HCT116 (cell line): ENCODE measurements around the gene FCHSD2. TPM values are rescaled to one million over a fixed set of nuclear protein-coding genes. Genes with fewer than 3 reads are reported as not detected.

ENCODE experiments used
- ATAC-seq: fragments of 200-7000 bp; cut with Tn5 transposase; 2 replicates; pipeline ENCODE4 v1.9.1; 2020; ENCODE audit warnings: mild to moderate bottlenecking, moderate library complexity
- BruUV-seq: library from RNA; stranded (reverse); fragments of 400-500 nt; replicated peaks from 2 replicates; lab custom pipeline; 2021; lab: Mats Ljungman, UMichigan
- CTCF ChIA-PET: fragments of 300-600 bp; sonication (Branson Sonifier 250); formaldehyde crosslinking; loops from one replicate; lab custom pipeline; 2021; ENCODE audit warnings: antibody characterized with exemption; lab: Charles Lee
- POLR2A ChIA-PET: fragments of 300-600, 350-600 bp; sonication (Branson Sonifier 250); formaldehyde crosslinking; loops from one replicate; lab custom pipeline; 2021; ENCODE audit warnings: antibody characterized with exemption; lab: Charles Lee
- RAD21 ChIA-PET, 2 experiments: fragments of 300-600 bp; sonication (Branson Sonifier 250); formaldehyde crosslinking; loops; one replicate each; lab custom pipeline; 2023; ENCODE audit warnings: low total read pairs in 2 of 2; ENCODE audit not compliant: uncharacterized antibody in 2 of 2, unreplicated experiment in 2 of 2, low non-redundant PET in 1 of 2; lab: Charles Lee
- DNase-seq: peaks from one replicate; pipeline ENCODE4 v3.0.0-alpha.2; 2010; ENCODE audit warnings: low read depth, low spot score
- H2AFZ ChIP-seq: fragments of 200-600 bp; shearing (Covaris generic), sonication (generic); 2 replicates; pipeline ENCODE4 v1.6.1; 2017; ENCODE audit warnings: low read depth, mixed run types, mixed read lengths, antibody characterized with exemption, low read length; ENCODE audit not compliant: poor library complexity, severe bottlenecking
- H3K27ac ChIP-seq: 2 replicates; pipeline ENCODE4 v1.5.1; 2012; ENCODE audit warnings: low read depth, low read length
- H3K27me3 ChIP-seq: fragments of 200-600 bp; sonication (generic); 2 replicates; pipeline ENCODE4 v1.6.1; 2016; ENCODE audit warnings: mixed run types, low read length, mixed read lengths; ENCODE audit not compliant: insufficient read depth
- H3K36me3 ChIP-seq, 2 experiments: fragments of 200-500 bp in 1 of 2; fragments of 200-600 bp in 1 of 2; sonication (Bioruptor generic) in 1 of 2; sonication (generic) in 1 of 2; 2 replicates each; pipeline versions ENCODE4 v1.5.1 to v1.6.1; 2014 to 2016; ENCODE audit warnings: low read length in 2 of 2, inconsistent platforms in 1 of 2, mixed read lengths in 1 of 2, mixed run types in 1 of 2; ENCODE audit not compliant: insufficient read depth in 2 of 2, control insufficient read depth in 1 of 2
- H3K4me1 ChIP-seq, 2 experiments: fragments of 200-600 bp in 1 of 2; sonication (generic) in 1 of 2; 2 replicates each; pipeline versions ENCODE4 v1.5.1 to v1.6.1; 2012 to 2017; ENCODE audit warnings: low read length in 2 of 2, inconsistent platforms in 1 of 2, mild to moderate bottlenecking in 1 of 2, mixed read lengths in 1 of 2, mixed run types in 1 of 2, moderate library complexity in 1 of 2; ENCODE audit not compliant: insufficient read depth in 2 of 2, control insufficient read depth in 1 of 2
- H3K4me2 ChIP-seq: fragments of 200-600 bp; sonication (generic); 2 replicates; pipeline ENCODE4 v1.6.1; 2017; ENCODE audit warnings: mixed run types, low read length, mixed read lengths
- H3K4me3 ChIP-seq, 2 experiments: fragments of 200-600 bp in 1 of 2; sonication (generic) in 1 of 2; replicated peaks in 1 of 2; 2 replicates each; pipeline ENCODE4 v1.5.1; 2011 to 2016; ENCODE audit warnings: low read length in 2 of 2, control low read depth in 1 of 2, low read depth in 1 of 2, mild to moderate bottlenecking in 1 of 2, mixed read lengths in 1 of 2, mixed run types in 1 of 2
- H3K79me2 ChIP-seq: fragments of 200-600 bp; sonication (generic); 2 replicates; pipeline ENCODE4 v1.6.1; 2017; ENCODE audit warnings: mild to moderate bottlenecking, mixed run types, low read length, moderate library complexity, mixed read lengths; ENCODE audit not compliant: insufficient read depth
- H3K9ac ChIP-seq: fragments of 200-600 bp; sonication (generic); 2 replicates; pipeline ENCODE4 v1.6.1; 2016; ENCODE audit warnings: low read length, mixed read lengths
- H3K9me2 ChIP-seq: fragments of 200-600 bp; sonication (generic), shearing (Covaris generic); 2 replicates; pipeline ENCODE4 v1.6.1; 2017; ENCODE audit warnings: mixed run types, mild to moderate bottlenecking, moderate library complexity; ENCODE audit not compliant: insufficient read depth
- H3K9me3 ChIP-seq, 2 experiments: fragments of 200-500 bp in 1 of 2; fragments of 200-600 bp in 1 of 2; sonication (Bioruptor generic) in 1 of 2; sonication (generic) in 1 of 2; 2 replicates each; pipeline ENCODE4 v1.6.1; 2014 to 2017; ENCODE audit warnings: low read length in 2 of 2, mixed read lengths in 2 of 2, inconsistent platforms in 1 of 2, low read depth in 1 of 2, mild to moderate bottlenecking in 1 of 2, mixed run types in 1 of 2, moderate library complexity in 1 of 2; ENCODE audit not compliant: control insufficient read depth in 1 of 2, insufficient read depth in 1 of 2
- H4K20me1 ChIP-seq: fragments of 200-600 bp; sonication (generic), shearing (Covaris generic); 2 replicates; pipeline ENCODE4 v1.6.1; 2017; ENCODE audit warnings: mixed run types, mild to moderate bottlenecking, moderate library complexity; ENCODE audit not compliant: insufficient read depth
- CBX3 ChIP-seq: IDR thresholded peaks from 2 replicates; pipeline ENCODE4 v1.6.1; 2012; ENCODE audit warnings: low read depth
- EGR1 ChIP-seq: IDR thresholded peaks from 2 replicates; pipeline ENCODE4 v1.6.1; 2012; ENCODE audit warnings: low read depth
- ELF1 ChIP-seq: IDR thresholded peaks from 2 replicates; pipeline ENCODE4 v1.6.1; 2012; ENCODE audit warnings: low read depth, borderline replicate concordance
- EZH2 ChIP-seq: fragments of 200-600 bp; sonication (generic); IDR thresholded peaks from 2 replicates; pipeline ENCODE4 v1.6.1; 2017; ENCODE audit warnings: antibody characterized with exemption, mixed run types
- EZH2phosphoT487 ChIP-seq: fragments of 200-600 bp; IDR thresholded peaks from 2 replicates; pipeline ENCODE4 v1.6.1; 2018; ENCODE audit warnings: antibody characterized with exemption, borderline replicate concordance
- FOSL1 ChIP-seq: IDR thresholded peaks from 2 replicates; pipeline ENCODE4 v1.6.1; 2012; ENCODE audit warnings: low read depth
- JUND ChIP-seq: IDR thresholded peaks from 2 replicates; pipeline ENCODE4 v1.6.1; 2012
- POLR2A ChIP-seq: IDR thresholded peaks from 2 replicates; pipeline ENCODE4 v1.7.0; 2011; ENCODE audit warnings: borderline replicate concordance; ENCODE audit not compliant: insufficient read depth, insufficient read length; ENCODE audit errors: extremely low read depth
- POLR2AphosphoS5 ChIP-seq: IDR thresholded peaks from 2 replicates; pipeline ENCODE4 v1.6.1; 2011; ENCODE audit warnings: mild to moderate bottlenecking, low read depth, low read length, moderate library complexity
- SIN3A ChIP-seq: IDR thresholded peaks from 2 replicates; pipeline ENCODE4 v1.6.1; 2012; ENCODE audit warnings: low read depth
- SRF ChIP-seq: IDR thresholded peaks from 2 replicates; pipeline ENCODE4 v1.6.1; 2012; ENCODE audit warnings: low read depth
- TCF7L2 ChIP-seq: IDR thresholded peaks from 2 replicates; pipeline ENCODE4 v1.7.0; 2011; ENCODE audit warnings: borderline replicate concordance, inconsistent platforms; ENCODE audit not compliant: insufficient read depth, insufficient read length; ENCODE audit errors: extremely low read depth
- YY1 ChIP-seq: IDR thresholded peaks from 2 replicates; pipeline ENCODE4 v1.6.1; 2011; ENCODE audit warnings: low read length, low read depth, moderate library complexity, mild to moderate bottlenecking; ENCODE audit not compliant: insufficient replicate concordance; ENCODE audit errors: extremely low read depth
- ZFX ChIP-seq: fragments of 450-650 bp; IDR thresholded peaks from 2 replicates; pipeline ENCODE4 v1.6.1; 2017
- intact Hi-C: fragments of 100-400 bp; cut with micrococcal nuclease; formaldehyde crosslinking; loops from 2 replicates; pipeline ENCODE4 v1.10.0; 2022
- total RNA-seq: library from RNA; stranded (reverse); gene quantifications from one replicate; pipeline ENCODE4 v1.2.1, GENCODE V29; 2021; ENCODE audit not compliant: unreplicated experiment
- TF ChIP-seq, protein P1 (sequence below): IDR thresholded peaks from 2 replicates; pipeline ENCODE4 v1.6.1; 2012
- TF ChIP-seq, protein P2 (sequence below): IDR thresholded peaks from 2 replicates; pipeline ENCODE4 v1.6.1; 2012
- TF ChIP-seq, protein P3 (sequence below): IDR thresholded peaks from 2 replicates; pipeline ENCODE4 v1.6.1; 2012; ENCODE audit warnings: low read depth

Gene FCHSD2
- total RNA-seq, 1 experiment from 2014 or later = 15.0 TPM

GRCh38 chr11:72969894-72970335 is 172.2 kb downstream of the FCHSD2 start:
- no peaks in the 10 kb centered on the region for H3K36me3 ChIP-seq
- CTCF ChIA-PET = no interaction called here
- no peak overlapping the region for H3K4me2 ChIP-seq
- no peaks in the 10 kb centered on the region for H3K9me3 ChIP-seq
- H3K27me3 ChIP-seq = no peaks in the 10 kb centered on the region
- H3K4me3 ChIP-seq = no peak overlapping the region
- TF ChIP-seq ZFX (no peak), CBX3 (0 out of 2 replicates have a peak, but pooled peaks have one; percentile 30), ELF1 (no peak)
- TF ChIP-seq, protein P1, sequence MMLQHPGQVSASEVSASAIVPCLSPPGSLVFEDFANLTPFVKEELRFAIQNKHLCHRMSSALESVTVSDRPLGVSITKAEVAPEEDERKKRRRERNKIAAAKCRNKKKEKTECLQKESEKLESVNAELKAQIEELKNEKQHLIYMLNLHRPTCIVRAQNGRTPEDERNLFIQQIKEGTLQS = 0 out of 2 replicates have a peak, but pooled peaks have one; percentile 24
- H3K4me1 ChIP-seq = 0 out of 4 replicates have a peak, but pooled peaks cover 0 to 3% of the 10 kb centered on the region in 2 experiments
- H3K79me2 ChIP-seq = no peaks in the 10 kb centered on the region
- H3K9me2 ChIP-seq = no peaks in the 10 kb centered on the region
- H3K27ac ChIP-seq = no peak overlapping the region
- no peak overlapping the region for H3K9ac ChIP-seq
- POLR2A ChIA-PET = no interaction called here
- ATAC-seq (no peak), DNase-seq (no peak)
- no peak overlapping the region for H2AFZ ChIP-seq
- intact Hi-C loops = no loop called here
- RAD21 ChIA-PET = no interaction called here
- no TSS peak for BruUV-seq
- H4K20me1 ChIP-seq = no peaks in the 10 kb centered on the region

DNA sequence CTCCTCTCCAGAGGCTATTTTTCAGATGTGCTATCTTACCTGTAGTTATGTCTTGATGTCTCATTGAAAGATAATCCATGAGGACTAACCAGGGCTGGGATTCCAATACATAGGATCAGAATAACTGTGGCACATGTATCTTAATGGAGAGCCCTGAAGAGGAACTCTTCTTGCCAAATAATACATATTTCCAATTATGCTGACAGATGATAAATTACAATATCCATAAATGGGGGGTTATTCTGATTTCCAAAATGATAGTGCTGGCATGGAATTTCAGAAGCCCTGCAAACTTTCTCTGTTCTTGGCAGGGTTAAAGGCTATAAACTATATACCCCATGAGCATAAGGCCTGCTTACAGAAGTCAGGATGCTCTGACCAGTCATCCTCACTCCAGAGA is 173.7 kb downstream of the FCHSD2 start:
- TF ChIP-seq EZH2 (no peak), SRF (no peak), JUND (no peak), ZFX (no peak), EZH2phosphoT487 (no peak), FOSL1 (no peak), CBX3 (no peak), SIN3A (no peak), TCF7L2 (no peak), EGR1 (no peak), YY1 (no peak), POLR2A (no peak), POLR2AphosphoS5 (no peak)
- TF ChIP-seq, protein P2, sequence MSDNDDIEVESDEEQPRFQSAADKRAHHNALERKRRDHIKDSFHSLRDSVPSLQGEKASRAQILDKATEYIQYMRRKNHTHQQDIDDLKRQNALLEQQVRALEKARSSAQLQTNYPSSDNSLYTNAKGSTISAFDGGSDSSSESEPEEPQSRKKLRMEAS = no peak
- TF ChIP-seq, protein P3, sequence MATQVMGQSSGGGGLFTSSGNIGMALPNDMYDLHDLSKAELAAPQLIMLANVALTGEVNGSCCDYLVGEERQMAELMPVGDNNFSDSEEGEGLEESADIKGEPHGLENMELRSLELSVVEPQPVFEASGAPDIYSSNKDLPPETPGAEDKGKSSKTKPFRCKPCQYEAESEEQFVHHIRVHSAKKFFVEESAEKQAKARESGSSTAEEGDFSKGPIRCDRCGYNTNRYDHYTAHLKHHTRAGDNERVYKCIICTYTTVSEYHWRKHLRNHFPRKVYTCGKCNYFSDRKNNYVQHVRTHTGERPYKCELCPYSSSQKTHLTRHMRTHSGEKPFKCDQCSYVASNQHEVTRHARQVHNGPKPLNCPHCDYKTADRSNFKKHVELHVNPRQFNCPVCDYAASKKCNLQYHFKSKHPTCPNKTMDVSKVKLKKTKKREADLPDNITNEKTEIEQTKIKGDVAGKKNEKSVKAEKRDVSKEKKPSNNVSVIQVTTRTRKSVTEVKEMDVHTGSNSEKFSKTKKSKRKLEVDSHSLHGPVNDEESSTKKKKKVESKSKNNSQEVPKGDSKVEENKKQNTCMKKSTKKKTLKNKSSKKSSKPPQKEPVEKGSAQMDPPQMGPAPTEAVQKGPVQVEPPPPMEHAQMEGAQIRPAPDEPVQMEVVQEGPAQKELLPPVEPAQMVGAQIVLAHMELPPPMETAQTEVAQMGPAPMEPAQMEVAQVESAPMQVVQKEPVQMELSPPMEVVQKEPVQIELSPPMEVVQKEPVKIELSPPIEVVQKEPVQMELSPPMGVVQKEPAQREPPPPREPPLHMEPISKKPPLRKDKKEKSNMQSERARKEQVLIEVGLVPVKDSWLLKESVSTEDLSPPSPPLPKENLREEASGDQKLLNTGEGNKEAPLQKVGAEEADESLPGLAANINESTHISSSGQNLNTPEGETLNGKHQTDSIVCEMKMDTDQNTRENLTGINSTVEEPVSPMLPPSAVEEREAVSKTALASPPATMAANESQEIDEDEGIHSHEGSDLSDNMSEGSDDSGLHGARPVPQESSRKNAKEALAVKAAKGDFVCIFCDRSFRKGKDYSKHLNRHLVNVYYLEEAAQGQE = no peak
- TF ChIP-seq, all 23 proteins: peak for 0
- H3K4me1 ChIP-seq = 0 out of 4 replicates have a peak, but pooled peaks cover 0 to 3% of the 10 kb centered on the region in 2 experiments
- no peak overlapping the region for H3K27ac ChIP-seq
- intact Hi-C loops = no loop called here
- no peaks in the 10 kb centered on the region for H3K79me2 ChIP-seq
- H3K4me2 ChIP-seq = no peak overlapping the region
- H3K4me3 ChIP-seq = no peak overlapping the region
- H3K9ac ChIP-seq = no peak overlapping the region
- no peaks in the 10 kb centered on the region for H3K9me2 ChIP-seq
- H3K9me3 ChIP-seq = no peaks in the 10 kb centered on the region
- no peaks in the 10 kb centered on the region for H3K27me3 ChIP-seq
- BruUV-seq = no TSS peak
- DNase-seq (no peak), ATAC-seq (no peak)
- CTCF ChIA-PET = no interaction called here
- RAD21 ChIA-PET = no interaction called here
- no peaks in the 10 kb centered on the region for H3K36me3 ChIP-seq
- no peak overlapping the region for H2AFZ ChIP-seq
- POLR2A ChIA-PET = no interaction called here
- H4K20me1 ChIP-seq = no peaks in the 10 kb centered on the region
